ENCODE measurements around the gene SLC15A4.
"Not testable (repeated sequence)": the region's sequence is repeated elsewhere in the genome, so short reads cannot be mapped to it uniquely, and the experiment has no call there.

SLC15A4 gene

DNA sequence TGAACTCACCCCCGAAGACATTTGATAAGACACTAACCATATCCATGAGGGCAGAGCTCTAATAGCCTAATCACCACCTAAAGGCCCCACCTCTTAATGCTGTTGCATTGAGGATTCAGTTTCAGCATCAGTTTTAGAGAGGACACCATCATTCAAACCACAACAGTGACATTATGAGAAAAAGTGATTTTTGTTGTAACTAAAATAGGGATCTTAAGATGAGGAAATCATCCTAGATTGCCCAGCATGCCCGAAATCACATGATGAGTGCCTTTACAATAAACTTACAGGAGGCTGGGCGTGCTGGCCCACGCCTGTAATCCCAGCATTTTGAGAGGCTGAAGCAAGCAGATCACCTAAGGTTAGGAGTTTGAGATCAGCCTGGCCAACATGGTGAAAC is 19.8 kb upstream of the SLC15A4 start:
- DNase-seq, result no peak

DNA sequence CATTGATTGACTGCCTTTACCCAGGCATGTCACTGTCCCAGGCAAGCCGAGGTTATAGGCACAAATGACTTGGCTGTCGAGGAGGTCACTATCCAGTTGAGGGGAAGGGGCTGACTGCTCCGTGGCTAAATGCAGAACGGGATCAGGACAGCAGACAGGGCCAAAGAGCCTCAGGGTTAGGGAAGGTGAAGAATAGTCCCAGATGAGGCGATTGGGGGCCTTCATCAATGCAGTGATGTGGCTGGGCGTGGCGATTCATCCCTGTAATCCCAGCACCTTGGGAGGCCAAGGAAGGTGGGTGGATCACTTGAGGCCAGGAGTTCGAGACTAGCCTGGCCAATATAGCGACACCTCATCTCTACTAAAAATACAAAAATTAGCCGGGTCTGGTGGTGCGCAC is 18.8 kb upstream of the SLC15A4 start:
- no peak for DNase-seq

DNA sequence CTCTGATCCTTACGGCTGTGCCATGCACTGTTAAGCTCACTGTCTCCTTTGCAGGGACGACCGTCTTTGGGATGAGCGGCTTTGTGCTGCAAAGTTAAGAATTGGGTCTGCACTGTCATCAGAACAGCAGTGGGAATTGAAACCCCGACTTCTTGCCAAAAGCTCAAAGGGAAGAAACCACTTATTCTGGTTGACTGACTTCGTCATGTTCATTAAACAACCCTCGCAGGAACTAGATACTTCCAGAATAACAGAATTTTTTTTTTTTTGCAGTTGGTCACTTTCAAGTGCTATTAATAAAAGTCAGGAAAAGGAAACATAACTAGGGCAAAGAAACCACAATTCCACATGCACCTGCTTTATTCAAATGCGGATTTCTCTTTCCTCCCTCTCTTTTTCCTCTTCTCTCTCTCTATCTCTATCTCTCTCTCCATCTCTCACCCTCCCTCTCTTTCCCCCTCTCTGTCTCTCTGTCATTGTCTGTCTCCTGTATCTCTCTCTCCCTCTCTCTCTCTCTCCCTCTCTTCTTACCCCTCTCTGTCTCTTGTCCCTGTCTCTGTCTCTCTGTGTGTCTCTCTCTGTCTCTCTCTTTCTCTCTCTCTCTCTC is 17.2 kb upstream of the SLC15A4 start:
- no peak for DNase-seq

- DNase-seq, result not testable (repeated sequence)
Observed at GRCh38 chr12:128839885-128840284, 16.1 kb upstream of the SLC15A4 start.

DNA sequence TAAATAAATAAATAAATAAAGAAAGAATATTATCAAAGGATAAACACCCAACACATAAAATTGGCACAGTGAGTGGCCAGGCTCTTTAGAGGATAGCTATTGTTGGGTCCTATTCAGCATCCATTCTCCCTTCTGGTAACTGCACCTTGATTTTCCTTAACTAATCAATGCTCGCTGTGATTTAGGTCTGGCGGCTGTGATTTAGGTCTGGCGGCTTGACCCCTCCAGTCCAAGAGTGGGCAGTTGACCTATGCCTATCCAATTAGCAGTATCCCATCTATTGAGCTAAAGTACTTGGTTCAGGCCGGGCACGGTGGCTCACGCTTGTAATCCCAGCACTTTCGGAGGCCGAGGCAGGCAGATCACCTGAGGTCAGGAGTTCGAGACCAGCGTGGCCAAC is 9.7 kb upstream of the SLC15A4 start:
- DNase-seq, result no peak

DNA sequence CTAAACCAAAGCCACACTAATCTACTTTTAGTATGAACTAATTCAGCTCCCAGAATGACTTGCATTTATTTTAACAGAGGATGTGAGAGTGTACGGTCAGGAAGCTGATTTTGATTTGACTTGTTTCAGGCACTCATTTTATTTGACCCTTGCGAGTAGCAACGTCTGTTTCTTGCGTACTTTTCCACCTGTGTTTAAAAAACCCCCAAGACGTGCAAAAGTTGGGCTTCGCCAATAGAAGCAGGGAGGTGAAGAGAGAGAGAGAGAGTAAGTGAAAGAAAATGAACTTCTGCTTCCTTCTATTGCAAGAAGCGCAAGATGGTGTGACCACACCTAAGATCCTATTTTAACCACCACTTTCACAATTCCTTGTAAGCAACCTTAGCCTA is 6.7 kb upstream of the SLC15A4 start:
- DNase-seq, result no peak

- DNase-seq, result no peak
Observed at GRCh38 chr12:128829861-128830504, 6.2 kb upstream of the SLC15A4 start.

DNA sequence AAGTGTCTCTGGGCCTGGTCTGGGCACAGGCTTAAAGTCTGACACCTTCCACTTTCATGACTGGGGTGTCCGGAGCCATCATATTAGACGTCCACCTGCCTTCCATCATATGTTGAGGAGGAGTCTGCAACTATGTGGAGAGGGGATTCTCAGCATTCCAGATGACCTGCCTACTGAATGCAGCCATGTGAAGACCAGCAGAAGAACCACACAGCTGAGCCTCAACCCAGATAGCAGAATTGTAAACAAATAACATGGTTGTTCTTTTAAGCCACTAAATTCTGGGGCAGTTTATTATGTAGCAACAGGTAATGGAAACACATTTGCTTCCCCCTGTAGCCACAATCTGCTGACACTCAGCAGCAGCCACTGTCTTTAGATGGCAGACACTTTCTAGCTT is 4.0 kb upstream of the SLC15A4 start:
- DNase-seq, result no peak

DNA sequence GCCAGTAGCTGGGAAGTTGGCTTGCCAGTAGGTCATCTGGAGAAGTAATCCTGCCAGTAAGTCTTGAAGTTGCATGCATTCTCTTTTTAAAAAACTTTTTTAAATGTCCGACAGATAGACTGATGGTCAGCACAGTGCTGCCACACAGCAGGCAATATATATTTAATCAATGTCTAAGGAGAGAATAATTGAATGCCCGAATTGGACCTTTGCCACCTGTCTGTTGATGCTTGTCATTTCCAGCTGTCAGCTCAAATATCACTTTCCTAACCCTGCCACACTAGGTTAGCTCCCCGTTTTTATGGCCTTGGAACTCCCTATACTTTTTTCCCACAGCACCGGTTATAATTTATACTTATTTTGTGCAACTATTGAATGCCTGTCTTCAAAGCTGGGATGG is 2.1 kb upstream of the SLC15A4 start:
- DNase-seq, result no peak

DNA sequence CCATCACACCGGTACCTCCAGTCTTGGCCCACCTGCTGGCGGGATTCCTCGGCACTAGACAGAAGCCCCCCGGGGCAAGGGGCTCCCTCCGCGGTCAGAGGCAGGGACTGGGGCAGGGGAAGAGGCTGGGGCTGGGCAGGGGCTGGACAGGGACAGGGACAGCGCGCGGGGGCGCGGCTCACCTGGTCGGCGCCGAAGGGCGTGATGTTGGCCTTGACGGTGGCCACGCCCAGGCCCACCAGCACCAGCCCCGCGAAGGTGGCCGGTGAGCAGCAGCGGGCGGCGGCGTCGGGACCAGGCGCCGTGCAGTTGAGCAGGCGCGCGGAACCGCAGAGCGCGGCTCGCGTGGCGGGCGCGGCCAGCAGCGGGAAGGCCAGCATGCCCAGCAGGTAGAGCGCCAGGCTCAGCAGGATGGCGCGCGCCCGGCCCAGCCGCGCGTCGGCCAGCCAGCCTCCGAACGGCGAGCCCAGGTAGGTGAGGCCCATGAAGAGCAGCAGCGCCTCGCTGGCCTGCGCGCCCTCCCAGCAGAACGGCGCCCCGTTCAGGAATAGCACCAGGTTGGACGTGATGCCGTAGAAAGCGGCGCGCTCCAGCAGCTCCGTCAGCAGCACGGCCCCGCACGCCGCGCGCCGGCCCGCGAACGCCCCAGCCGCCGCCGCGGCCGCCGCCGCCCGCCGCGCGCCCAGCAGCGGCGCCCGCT is 392 bp downstream of the SLC15A4 start:
- DNase-seq, result no peak

DNA sequence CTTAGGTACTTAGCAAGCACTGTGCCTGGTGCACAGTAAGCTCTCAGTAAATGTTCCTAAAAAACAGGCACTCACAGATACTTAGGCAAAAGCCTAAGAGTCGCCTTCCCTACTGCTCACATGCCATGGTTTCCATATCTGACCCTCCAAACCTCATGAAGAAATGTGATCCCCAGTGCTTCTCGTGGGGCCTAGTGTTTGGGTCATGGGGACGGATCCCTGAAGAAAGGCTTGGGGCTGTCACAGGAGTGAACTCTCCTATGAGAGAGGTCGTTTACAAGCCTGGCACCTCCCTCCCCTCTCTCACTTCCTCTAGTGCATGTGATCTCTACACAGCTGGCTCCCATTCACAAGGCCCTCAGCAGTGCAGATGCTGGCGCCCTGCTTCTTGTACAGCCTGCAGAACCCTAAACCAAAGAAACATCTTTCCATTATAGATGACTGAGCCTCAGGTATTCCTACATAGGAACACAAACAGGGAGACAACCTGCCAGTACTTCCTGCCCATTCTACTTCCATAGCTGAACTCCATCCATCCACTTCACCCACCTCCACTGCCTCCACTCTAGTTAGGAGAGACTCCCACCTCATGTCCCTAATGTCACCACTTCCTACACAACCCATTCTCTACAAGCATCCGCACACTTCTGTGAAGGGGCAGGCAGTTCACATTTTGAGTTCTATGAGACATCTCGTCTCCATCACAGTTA is 2.9 kb downstream of the SLC15A4 start:
- peak; percentile 47 for DNase-seq

DNA sequence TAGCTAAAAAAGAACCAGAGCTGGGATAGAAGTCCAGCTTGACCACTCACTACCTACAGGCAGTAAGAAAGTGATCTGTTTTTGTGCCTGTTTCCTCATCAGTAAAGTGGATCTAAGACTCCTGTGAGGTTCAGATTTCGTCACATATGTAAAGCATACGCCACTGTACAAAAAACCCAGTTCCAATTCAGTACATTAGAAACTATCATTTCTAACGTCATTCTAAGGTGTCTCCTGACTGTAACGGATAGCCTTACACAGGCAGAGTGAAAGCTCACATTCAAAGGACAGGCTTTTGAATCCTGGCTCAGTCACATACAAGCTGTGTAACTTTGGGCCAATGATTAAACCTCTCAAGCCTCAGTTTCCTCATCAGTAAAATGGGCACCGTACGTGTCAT is 3.5 kb downstream of the SLC15A4 start:
- DNase-seq, result no peak

GRCh38 chr12:128819293-128820144 is 4.2 kb downstream of the SLC15A4 start:
- no peak for DNase-seq

- DNase-seq, result no peak
Observed at GRCh38 chr12:128818065-128819022, 5.4 kb downstream of the SLC15A4 start.

GRCh38 chr12:128817111-128818015 is 6.4 kb downstream of the SLC15A4 start:
- DNase-seq, result peak; percentile 49

GRCh38 chr12:128816643-128816920 is 7.2 kb downstream of the SLC15A4 start:
- DNase-seq, result no peak

DNA sequence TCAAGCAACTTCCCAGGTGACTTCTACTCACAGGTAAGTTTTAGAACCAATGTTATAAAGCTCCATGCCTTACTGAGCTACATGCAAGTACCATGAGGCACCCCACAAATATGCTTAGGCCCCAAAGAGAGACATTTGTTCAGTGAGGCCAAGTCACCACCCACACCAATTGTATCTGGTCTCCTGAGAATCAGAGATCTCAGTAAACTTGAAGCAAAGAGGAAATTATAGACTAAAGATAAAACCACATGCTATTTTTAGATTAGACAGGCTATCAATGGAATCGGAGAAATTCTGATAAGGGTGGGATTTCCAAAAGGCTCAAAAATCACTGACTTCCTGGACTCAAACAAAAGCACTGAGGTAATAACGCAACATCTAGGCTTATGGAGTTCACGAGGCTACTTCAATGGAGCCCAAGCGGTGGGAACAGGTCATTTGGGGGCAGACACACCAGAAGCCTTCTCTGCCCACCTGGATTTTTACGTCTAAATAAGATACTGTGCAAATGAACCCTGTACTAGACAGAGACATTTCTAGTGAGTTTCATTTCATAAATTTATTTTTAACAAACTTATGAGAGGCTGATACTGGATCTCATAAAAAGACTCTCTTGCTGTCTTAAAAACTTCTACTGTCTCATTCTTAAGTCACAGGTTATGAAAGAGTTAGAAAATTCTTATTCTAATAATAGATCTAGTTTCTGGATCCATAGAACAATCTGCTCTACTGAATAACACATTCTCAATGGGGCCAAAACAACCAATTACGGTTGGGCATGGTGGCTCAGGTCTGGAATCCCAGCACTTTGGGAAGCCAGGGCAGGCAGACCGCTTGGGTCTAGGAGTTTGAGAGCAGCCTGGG is 7.7 kb downstream of the SLC15A4 start:
- DNase-seq, result no peak

- DNase-seq, result no peak
Observed at GRCh38 chr12:128814411-128815261, 9.1 kb downstream of the SLC15A4 start.

- DNase-seq, result no peak
Observed at GRCh38 chr12:128813883-128814282, 9.9 kb downstream of the SLC15A4 start.
